ENCODE data around the gene VENTX.

VENTX gene

DNA sequence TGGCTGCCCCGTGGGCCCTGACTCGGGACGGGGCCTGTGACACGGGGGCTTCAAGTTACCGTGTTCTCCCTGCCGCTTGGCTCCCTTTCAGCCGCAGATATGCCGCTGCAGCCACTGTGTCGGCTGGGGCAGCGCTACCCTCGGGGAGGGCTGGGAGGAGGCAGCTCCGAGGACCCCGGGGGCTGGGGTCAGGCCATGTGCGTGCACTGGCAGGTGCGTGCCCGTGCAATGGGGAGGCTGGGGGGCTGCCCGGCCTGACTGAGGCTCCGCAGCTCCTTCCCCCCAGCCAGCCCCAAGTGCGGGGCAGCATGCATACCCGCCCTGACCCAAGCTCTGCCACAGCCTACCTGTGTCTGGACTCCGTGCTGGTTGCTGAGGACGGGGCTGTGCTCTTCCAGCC lies 48.4 kb upstream of the VENTX start (continued):
- no peak for TF ChIP-seq KLF7 (tag by site-specific recombination; IDR thresholded peaks at IDR 0.05; ENCODE audit: borderline replicate concordance)
- TF ChIP-seq, protein P1, sequence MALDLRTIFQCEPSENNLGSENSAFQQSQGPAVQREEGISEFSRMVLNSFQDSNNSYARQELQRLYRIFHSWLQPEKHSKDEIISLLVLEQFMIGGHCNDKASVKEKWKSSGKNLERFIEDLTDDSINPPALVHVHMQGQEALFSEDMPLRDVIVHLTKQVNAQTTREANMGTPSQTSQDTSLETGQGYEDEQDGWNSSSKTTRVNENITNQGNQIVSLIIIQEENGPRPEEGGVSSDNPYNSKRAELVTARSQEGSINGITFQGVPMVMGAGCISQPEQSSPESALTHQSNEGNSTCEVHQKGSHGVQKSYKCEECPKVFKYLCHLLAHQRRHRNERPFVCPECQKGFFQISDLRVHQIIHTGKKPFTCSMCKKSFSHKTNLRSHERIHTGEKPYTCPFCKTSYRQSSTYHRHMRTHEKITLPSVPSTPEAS (tag by site-specific recombination; IDR thresholded peaks at IDR 0.05), result no peak

- ChIA-PET POLR2A (no interaction called here), CTCF (no interaction called here)
- Histone ChIP-seq H3K27ac (ENCODE audit: extremely low read depth, low read depth, low read length) (no peak overlapping the region), H3K4me1 (ENCODE audit: control insufficient read depth, insufficient read depth, low read length) (no peaks in the 10 kb centered on the region), H3K9me3 (ENCODE audit: control insufficient read depth, insufficient read depth, low read depth, low read length) (no peaks in the 10 kb centered on the region), H3K36me3 (ENCODE audit: control insufficient read depth in 2 of 2, insufficient read depth in 1 of 2, low read length in 2 of 2) (no peaks in the 10 kb centered on the region), H3K4me3 (ENCODE audit: low read depth, low read length) (no peak overlapping the region)
- TF ChIP-seq ZNF16 (tag by site-specific recombination; IDR thresholded peaks at IDR 0.05; ENCODE audit: low read depth) (no peak), ZNF830 (tag by site-specific recombination; IDR thresholded peaks at IDR 0.05; ENCODE audit: low read depth) (no peak), ZNF624 (tag by site-specific recombination; IDR thresholded peaks at IDR 0.05) (no peak), ZNF169 (tag by site-specific recombination; IDR thresholded peaks at IDR 0.05) (no peak), ZNF114 (tag by site-specific recombination; IDR thresholded peaks at IDR 0.05) (no peak), ZNF394 (tag by site-specific recombination; IDR thresholded peaks at IDR 0.05; ENCODE audit: borderline replicate concordance) (no peak), YY2 (tag by site-specific recombination; IDR thresholded peaks at IDR 0.05) (no peak), ZNF664 (tag by site-specific recombination; IDR thresholded peaks at IDR 0.05) (no peak), GLI2 (tag by site-specific recombination; IDR thresholded peaks at IDR 0.05; ENCODE audit: borderline replicate concordance, low read depth) (no peak)
- TF ChIP-seq, protein P2, sequence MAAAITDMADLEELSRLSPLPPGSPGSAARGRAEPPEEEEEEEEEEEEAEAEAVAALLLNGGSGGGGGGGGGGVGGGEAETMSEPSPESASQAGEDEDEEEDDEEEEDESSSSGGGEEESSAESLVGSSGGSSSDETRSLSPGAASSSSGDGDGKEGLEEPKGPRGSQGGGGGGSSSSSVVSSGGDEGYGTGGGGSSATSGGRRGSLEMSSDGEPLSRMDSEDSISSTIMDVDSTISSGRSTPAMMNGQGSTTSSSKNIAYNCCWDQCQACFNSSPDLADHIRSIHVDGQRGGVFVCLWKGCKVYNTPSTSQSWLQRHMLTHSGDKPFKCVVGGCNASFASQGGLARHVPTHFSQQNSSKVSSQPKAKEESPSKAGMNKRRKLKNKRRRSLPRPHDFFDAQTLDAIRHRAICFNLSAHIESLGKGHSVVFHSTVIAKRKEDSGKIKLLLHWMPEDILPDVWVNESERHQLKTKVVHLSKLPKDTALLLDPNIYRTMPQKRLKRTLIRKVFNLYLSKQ (tag by site-specific recombination; IDR thresholded peaks at IDR 0.05; ENCODE audit: borderline replicate concordance), result no peak
Measured at GRCh38 chr10:133189726-133190125, 47.9 kb upstream of the VENTX start.

GRCh38 chr10:133190225-133190624 lies 47.4 kb upstream of the VENTX start:
- H3K4me1 ChIP-seq (ENCODE audit: control insufficient read depth, insufficient read depth, low read length), result no peaks in the 10 kb centered on the region
- ChIA-PET POLR2A (no interaction called here), CTCF (no interaction called here)
- no peaks in the 10 kb centered on the region for H3K9me3 ChIP-seq (ENCODE audit: control insufficient read depth, insufficient read depth, low read depth, low read length)
- H3K27ac ChIP-seq (ENCODE audit: extremely low read depth, low read depth, low read length), result no peak overlapping the region
- H3K36me3 ChIP-seq (ENCODE audit: control insufficient read depth in 2 of 2, insufficient read depth in 1 of 2, low read length in 2 of 2), result no peaks in the 10 kb centered on the region
- TF ChIP-seq, protein P3, sequence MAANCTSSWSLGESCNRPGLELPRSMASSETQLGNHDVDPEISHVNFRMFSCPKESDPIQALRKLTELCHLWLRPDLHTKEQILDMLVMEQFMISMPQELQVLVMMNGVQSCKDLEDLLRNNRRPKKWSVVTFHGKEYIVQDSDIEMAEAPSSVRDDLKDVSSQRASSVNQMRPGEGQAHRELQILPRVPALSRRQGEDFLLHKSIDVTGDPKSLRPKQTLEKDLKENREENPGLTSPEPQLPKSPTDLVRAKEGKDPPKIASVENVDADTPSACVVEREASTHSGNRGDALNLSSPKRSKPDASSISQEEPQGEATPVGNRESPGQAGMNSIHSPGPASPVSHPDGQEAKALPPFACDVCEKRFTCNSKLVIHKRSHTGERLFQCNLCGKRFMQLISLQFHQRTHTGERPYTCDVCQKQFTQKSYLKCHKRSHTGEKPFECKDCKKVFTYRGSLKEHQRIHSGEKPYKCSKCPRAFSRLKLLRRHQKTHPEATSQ (tag by site-specific recombination; IDR thresholded peaks at IDR 0.05), result no peak
- TF ChIP-seq ZNF664 (tag by site-specific recombination; IDR thresholded peaks at IDR 0.05), result no peak
- no peak for TF ChIP-seq OVOL3 (tag by site-specific recombination; IDR thresholded peaks at IDR 0.05)
- TF ChIP-seq, protein P4, sequence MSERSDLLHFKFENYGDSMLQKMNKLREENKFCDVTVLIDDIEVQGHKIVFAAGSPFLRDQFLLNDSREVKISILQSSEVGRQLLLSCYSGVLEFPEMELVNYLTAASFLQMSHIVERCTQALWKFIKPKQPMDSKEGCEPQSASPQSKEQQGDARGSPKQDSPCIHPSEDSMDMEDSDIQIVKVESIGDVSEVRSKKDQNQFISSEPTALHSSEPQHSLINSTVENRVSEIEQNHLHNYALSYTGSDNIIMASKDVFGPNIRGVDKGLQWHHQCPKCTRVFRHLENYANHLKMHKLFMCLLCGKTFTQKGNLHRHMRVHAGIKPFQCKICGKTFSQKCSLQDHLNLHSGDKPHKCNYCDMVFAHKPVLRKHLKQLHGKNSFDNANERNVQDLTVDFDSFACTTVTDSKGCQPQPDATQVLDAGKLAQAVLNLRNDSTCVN (tag by site-specific recombination; optimal IDR thresholded peaks at IDR 0.05), result no peak
- no peak overlapping the region for H3K4me3 ChIP-seq (ENCODE audit: low read depth, low read length)

- ChIA-PET POLR2A (no interaction called here), CTCF (no interaction called here)
- H3K9me3 ChIP-seq (ENCODE audit: control insufficient read depth, insufficient read depth, low read depth, low read length), result no peaks in the 10 kb centered on the region
- no peak overlapping the region for H3K27ac ChIP-seq (ENCODE audit: extremely low read depth, low read depth, low read length)
- no peaks in the 10 kb centered on the region for H3K36me3 ChIP-seq (ENCODE audit: control insufficient read depth in 2 of 2, insufficient read depth in 1 of 2, low read length in 2 of 2)
- H3K4me1 ChIP-seq (ENCODE audit: control insufficient read depth, insufficient read depth, low read length), result no peaks in the 10 kb centered on the region
- no peak overlapping the region for H3K4me3 ChIP-seq (ENCODE audit: low read depth, low read length)
- TF ChIP-seq GLI4 (tag by site-specific recombination; IDR thresholded peaks at IDR 0.05) (no peak), ZNF214 (tag by site-specific recombination; IDR thresholded peaks at IDR 0.05; ENCODE audit: borderline replicate concordance) (no peak), REST (tag by site-specific recombination; IDR thresholded peaks at IDR 0.05) (no peak), ZNF645 (tag by site-specific recombination; IDR thresholded peaks at IDR 0.05) (no peak)
Measured at GRCh38 chr10:133191651-133192050, 46.0 kb upstream of the VENTX start.
